Thoracic aorta (tissue), 2 donors: ENCODE results near the gene IDI1. TPM values are rescaled to one million over a fixed set of nuclear protein-coding genes. Genes with fewer than 3 reads are reported as not detected.

Experiments used
- ATAC-seq: fragments of 150-250 bp; one replicate; pipeline ENCODE4 v1.8.0; 2017; ENCODE audit warnings: low read depth; ENCODE audit not compliant: insufficient number of reproducible peaks, low FRiP score
- DNase-seq: peaks from one replicate; pipeline ENCODE4 v3.0.0-alpha.2; 2020; ENCODE audit warnings: low spot score
- H3K27ac ChIP-seq, 2 donors: fragments of 200-600 bp; sonication (generic); 1 replicate in 1 of 2; 2 replicates in 1 of 2; pipeline ENCODE4 v1.5.1; 2016; ENCODE audit warnings: mild to moderate bottlenecking in 2 of 2, moderate library complexity in 2 of 2
- H3K27me3 ChIP-seq: fragments of 200-600 bp; sonication (generic); replicated peaks from 2 replicates; pipeline ENCODE4 v1.6.0; 2016; ENCODE audit warnings: mild to moderate bottlenecking; ENCODE audit not compliant: insufficient read depth
- H3K36me3 ChIP-seq: fragments of 200-600 bp; sonication (generic); one replicate; pipeline ENCODE4 v1.5.1; 2016
- H3K4me1 ChIP-seq, 2 donors: fragments of 200-600 bp; sonication (generic); 1 replicate in 1 of 2; 2 replicates in 1 of 2; pipeline versions ENCODE4 v1.5.1 to v1.6.0; 2016; ENCODE audit warnings: low read depth in 2 of 2, mild to moderate bottlenecking in 1 of 2; ENCODE audit not compliant: control insufficient read depth in 1 of 2
- H3K4me3 ChIP-seq: fragments of 200-600 bp; sonication (generic); 2 replicates; pipeline ENCODE4 v1.5.1; 2016; ENCODE audit warnings: mild to moderate bottlenecking
- H3K9me3 ChIP-seq: fragments of 200-600 bp; sonication (generic); 2 replicates; pipeline ENCODE4 v1.5.1; 2016
- total RNA-seq, 2 donors: library from RNA; depleted of rRNA; stranded (reverse); fragments of >200 nt; gene quantifications; one replicate each; pipeline versions ENCODE4 v1.1.0 to v1.2.3, GENCODE V29; 2016
- TF ChIP-seq, protein P1 (sequence below): fragments of 200-600 bp; sonication (generic); IDR thresholded peaks from one replicate; pipeline ENCODE4 v1.5.1; 2019; ENCODE audit warnings: antibody characterized with exemption

IDI1 gene
- total RNA-seq, 2 donors from 2014 or later, result 19.2 to 26.7 TPM

DNA sequence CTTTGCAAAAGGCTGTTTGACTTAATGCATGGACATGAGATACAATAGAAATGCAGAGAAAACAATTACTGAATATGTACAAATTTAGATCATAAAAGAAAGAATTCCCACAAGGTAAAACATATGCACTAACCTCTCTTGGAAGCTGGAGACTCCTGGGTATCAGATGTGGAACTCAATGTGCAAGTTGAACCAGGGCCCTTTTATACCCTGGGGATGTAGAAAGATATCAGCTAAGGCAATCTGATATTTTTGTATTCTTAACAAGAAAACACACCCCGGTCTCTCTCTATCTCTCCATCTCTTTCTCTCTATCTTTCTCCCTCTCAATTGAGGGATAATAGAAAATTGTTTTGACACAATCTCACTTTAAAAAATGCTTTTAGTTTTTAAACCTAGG, 23.2 kb downstream of the IDI1 start, which contains the start of gene IDI2:
Gene IDI2 (minus strand): TSS at position 177 of the 400 bp plus-strand sequence. CDS start 1,136 bp downstream, outside the sequence.
- H3K4me3 ChIP-seq, result no peak within 1 kb of the TSS
- H3K27me3 ChIP-seq, result no peaks in the 10 kb centered on the region
- no peak for ATAC-seq
- H3K27ac ChIP-seq, result no peak within 1 kb of the TSS
- no peaks in the 10 kb centered on the region for H3K4me1 ChIP-seq
- no peaks in the 10 kb centered on the region for H3K9me3 ChIP-seq
- no peak for DNase-seq
- no peaks in the 10 kb centered on the region for H3K36me3 ChIP-seq
- TF ChIP-seq, protein P1, sequence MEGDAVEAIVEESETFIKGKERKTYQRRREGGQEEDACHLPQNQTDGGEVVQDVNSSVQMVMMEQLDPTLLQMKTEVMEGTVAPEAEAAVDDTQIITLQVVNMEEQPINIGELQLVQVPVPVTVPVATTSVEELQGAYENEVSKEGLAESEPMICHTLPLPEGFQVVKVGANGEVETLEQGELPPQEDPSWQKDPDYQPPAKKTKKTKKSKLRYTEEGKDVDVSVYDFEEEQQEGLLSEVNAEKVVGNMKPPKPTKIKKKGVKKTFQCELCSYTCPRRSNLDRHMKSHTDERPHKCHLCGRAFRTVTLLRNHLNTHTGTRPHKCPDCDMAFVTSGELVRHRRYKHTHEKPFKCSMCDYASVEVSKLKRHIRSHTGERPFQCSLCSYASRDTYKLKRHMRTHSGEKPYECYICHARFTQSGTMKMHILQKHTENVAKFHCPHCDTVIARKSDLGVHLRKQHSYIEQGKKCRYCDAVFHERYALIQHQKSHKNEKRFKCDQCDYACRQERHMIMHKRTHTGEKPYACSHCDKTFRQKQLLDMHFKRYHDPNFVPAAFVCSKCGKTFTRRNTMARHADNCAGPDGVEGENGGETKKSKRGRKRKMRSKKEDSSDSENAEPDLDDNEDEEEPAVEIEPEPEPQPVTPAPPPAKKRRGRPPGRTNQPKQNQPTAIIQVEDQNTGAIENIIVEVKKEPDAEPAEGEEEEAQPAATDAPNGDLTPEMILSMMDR, result no peak

DNA sequence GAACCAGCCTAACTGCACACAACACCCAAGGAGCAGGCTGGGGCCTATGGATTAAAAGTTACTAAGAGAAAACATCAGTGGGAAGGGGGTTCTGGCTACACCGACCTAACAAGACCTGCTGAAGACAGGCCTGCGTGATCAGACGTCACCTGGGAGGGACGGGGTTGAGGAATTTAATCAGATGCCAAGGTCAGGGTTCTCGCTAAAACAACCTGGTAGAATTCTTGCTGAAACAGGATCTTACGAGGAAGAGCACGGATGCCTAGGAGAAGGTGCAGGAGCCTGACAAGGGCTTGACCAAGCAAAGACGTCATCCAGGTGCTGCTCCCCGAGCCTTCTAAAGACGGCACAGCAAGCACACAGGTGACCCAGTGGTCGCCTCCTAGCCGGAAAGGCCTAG, 24.8 kb downstream of the IDI1 start:
- Histone ChIP-seq H3K27me3 (no peaks in the 10 kb centered on the region), H3K27ac (no peak overlapping the region), H3K4me1 (no peaks in the 10 kb centered on the region), H3K9me3 (no peaks in the 10 kb centered on the region), H3K4me3 (no peak overlapping the region), H3K36me3 (peaks cover 6% of the 10 kb centered on the region)
- no peak for ATAC-seq
- DNase-seq, result no peak
- TF ChIP-seq, protein P1, result no peak

DNA sequence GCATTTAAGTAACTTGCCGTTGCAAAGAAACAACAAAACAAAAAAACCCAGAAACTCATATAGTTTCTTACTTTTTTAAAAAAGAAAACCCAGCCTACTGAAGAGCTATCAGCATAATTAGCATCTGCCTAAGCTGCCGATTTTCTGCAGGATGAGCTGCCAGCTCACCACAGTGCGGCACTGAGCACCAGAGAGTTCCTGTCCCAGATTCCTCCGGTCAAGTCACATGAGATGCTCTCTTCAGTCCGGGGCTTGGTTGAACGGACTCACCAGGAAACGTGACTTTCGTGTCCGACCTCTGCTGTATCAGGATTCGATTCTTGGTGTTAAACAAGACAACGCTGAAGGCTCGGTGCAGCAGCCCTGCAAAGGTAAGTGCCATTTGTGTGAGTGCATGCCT, 26.5 kb downstream of the IDI1 start:
- no peak for DNase-seq
- TF ChIP-seq, protein P1, result no peak
- Histone ChIP-seq H3K36me3 (peaks cover 14% of the 10 kb centered on the region), H3K27me3 (no peaks in the 10 kb centered on the region), H3K9me3 (no peaks in the 10 kb centered on the region), H3K27ac (no peak overlapping the region), H3K4me3 (no peak overlapping the region), H3K4me1 (no peaks in the 10 kb centered on the region)
- ATAC-seq, result no peak

DNA sequence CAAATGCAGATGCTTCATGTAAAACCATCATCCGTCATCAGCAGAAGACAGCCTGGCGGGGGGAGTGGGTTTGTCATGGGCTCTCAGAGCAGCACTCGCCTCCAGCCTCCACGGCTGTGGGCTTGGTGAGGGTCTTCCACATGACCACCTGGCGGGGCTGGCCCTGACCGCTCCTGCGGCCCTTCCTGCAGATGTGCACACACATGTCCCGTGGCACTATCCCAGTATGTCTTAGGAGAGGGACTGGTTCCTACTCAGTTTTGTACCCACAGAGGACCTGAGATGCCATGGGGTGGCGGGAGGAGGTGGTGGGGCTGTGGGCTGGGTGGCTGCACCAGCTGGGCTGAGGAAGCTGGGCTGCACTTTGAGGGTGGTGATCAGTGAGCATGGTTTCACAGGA, 28.0 kb downstream of the IDI1 start:
- Histone ChIP-seq H3K27ac (no peak overlapping the region), H3K9me3 (no peaks in the 10 kb centered on the region), H3K4me1 (no peaks in the 10 kb centered on the region), H3K27me3 (no peaks in the 10 kb centered on the region), H3K4me3 (no peak overlapping the region), H3K36me3 (peaks cover 24% of the 10 kb centered on the region)
- TF ChIP-seq, protein P1, result no peak
- DNase-seq, result no peak
- no peak for ATAC-seq

DNA sequence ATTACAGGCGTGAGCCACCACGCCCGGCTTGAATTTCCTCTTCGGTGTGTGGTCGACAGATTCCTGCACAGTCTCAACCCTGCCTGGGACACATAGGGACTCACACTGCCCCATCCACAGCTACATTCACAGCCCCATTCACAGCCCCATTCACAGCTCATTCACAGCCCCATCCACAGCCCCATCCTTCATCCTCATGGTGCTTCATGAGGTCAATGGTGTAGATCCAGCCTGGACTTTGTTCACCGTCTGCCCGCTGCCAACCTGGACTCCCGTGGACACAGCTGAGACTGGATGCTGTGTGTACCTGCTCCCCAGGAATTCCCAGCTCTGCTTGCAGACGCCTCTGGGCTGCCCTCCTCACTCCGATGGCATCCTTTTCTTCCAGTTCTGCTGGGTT, 28.5 kb downstream of the IDI1 start:
- TF ChIP-seq, protein P1, result no peak
- DNase-seq (no peak), ATAC-seq (no peak)
- Histone ChIP-seq H3K9me3 (no peaks in the 10 kb centered on the region), H3K4me3 (no peak overlapping the region), H3K27ac (no peak overlapping the region), H3K36me3 (peaks cover 28% of the 10 kb centered on the region), H3K4me1 (no peaks in the 10 kb centered on the region), H3K27me3 (no peaks in the 10 kb centered on the region)
